Panc1 (cell line): ENCODE results near the gene GLB1L. TPM values are rescaled to one million over a fixed set of nuclear protein-coding genes. Genes with fewer than 3 reads are reported as not detected.

Experiments
- ATAC-seq: fragments of 200-7000 bp; cut with Tn5 transposase; 2 replicates; pipeline ENCODE4 v1.9.1; 2020; ENCODE audit warnings: mild to moderate bottlenecking, moderate library complexity
- BruUV-seq: library from RNA; stranded (reverse); fragments of 400-500 nt; replicated peaks from 2 replicates; lab custom pipeline; 2021; lab: Mats Ljungman, UMichigan
- CTCF ChIA-PET: fragments of 300-600 bp; sonication (Branson Sonifier 250); formaldehyde crosslinking; loops from one replicate; lab custom pipeline; 2022; ENCODE audit warnings: antibody characterized with exemption; lab: Charles Lee
- POLR2A ChIA-PET: fragments of 300-600 bp; sonication (Branson Sonifier 250); formaldehyde crosslinking; loops from one replicate; lab custom pipeline; 2022; ENCODE audit warnings: antibody characterized with exemption; lab: Charles Lee
- DNase-seq: peaks from one replicate; pipeline ENCODE4 v3.0.0-alpha.2; 2010; ENCODE audit warnings: low read depth, low spot score
- H3K27ac ChIP-seq: 2 replicates; pipeline ENCODE4 v1.5.1; 2011; ENCODE audit warnings: mild to moderate bottlenecking, low read length, inconsistent platforms
- H3K27me3 ChIP-seq: fragments of 200-500 bp; sonication (Bioruptor generic); 2 replicates; pipeline ENCODE4 v1.6.0; 2014; ENCODE audit warnings: low read length, inconsistent platforms; ENCODE audit not compliant: control insufficient read depth, insufficient read depth
- H3K36me3 ChIP-seq: fragments of 200-500 bp; sonication (Bioruptor generic); 2 replicates; pipeline ENCODE4 v1.5.1; 2014; ENCODE audit warnings: inconsistent platforms, mild to moderate bottlenecking, low read length, moderate library complexity; ENCODE audit not compliant: control insufficient read depth, insufficient read depth
- H3K4me1 ChIP-seq: 2 replicates; pipeline ENCODE4 v1.5.1; 2011; ENCODE audit warnings: inconsistent platforms, mild to moderate bottlenecking, low read length, moderate library complexity; ENCODE audit not compliant: control insufficient read depth, insufficient read depth
- H3K4me3 ChIP-seq, 2 experiments: 2 replicates each; pipeline ENCODE4 v1.5.1; 2011 to 2012; ENCODE audit warnings: low read depth in 2 of 2, low read length in 2 of 2, mild to moderate bottlenecking in 2 of 2, inconsistent platforms in 1 of 2, moderate library complexity in 1 of 2
- H3K9me3 ChIP-seq: fragments of 200-500 bp; sonication (Bioruptor generic); 2 replicates; pipeline ENCODE4 v1.5.1; 2014; ENCODE audit warnings: low read depth, mild to moderate bottlenecking, inconsistent platforms, low read length, moderate library complexity; ENCODE audit not compliant: control insufficient read depth, insufficient read depth
- CTCF ChIP-seq: fragments of 450-650 bp; IDR thresholded peaks from 2 replicates; pipeline ENCODE4 v1.5.1; 2017; ENCODE audit warnings: mild to moderate bottlenecking
- POLR2AphosphoS5 ChIP-seq: IDR thresholded peaks from 2 replicates; pipeline ENCODE4 v1.6.1; 2012; ENCODE audit warnings: mild to moderate bottlenecking, low read depth, low read length, moderate library complexity
- REST ChIP-seq, 2 experiments: IDR thresholded peaks; 2 replicates each; pipeline ENCODE4 v1.6.1; 2011 to 2012; ENCODE audit warnings: low read depth in 2 of 2, control low read depth in 1 of 2, low read length in 1 of 2, mild to moderate bottlenecking in 1 of 2, moderate library complexity in 1 of 2; ENCODE audit not compliant: insufficient read depth in 1 of 2
- SIN3A ChIP-seq: IDR thresholded peaks from 2 replicates; pipeline ENCODE4 v1.6.1; 2012; ENCODE audit warnings: low read depth, mild to moderate bottlenecking, low read length, moderate library complexity, borderline replicate concordance; ENCODE audit not compliant: insufficient read depth
- TCF7L2 ChIP-seq: IDR thresholded peaks from 2 replicates; pipeline ENCODE4 v1.6.1; 2011; ENCODE audit warnings: mild to moderate bottlenecking, low read depth, low read length, inconsistent platforms
- in situ Hi-C: cut with HindIII; loops from 2 replicates; pipeline ENCODE4 v1.10.0; 2016; ENCODE audit warnings: low sequenced_read_pairs, low pct_unique_long_range_greater_than_20kb
- intact Hi-C: fragments of 100-400 bp; cut with micrococcal nuclease; formaldehyde crosslinking; loops from one replicate; pipeline ENCODE4 v1.10.0; 2022; ENCODE audit not compliant: unreplicated experiment
- total RNA-seq: library from RNA; stranded (reverse); gene quantifications from one replicate; pipeline ENCODE4 v1.2.1, GENCODE V29; 2021; ENCODE audit not compliant: unreplicated experiment

Gene GLB1L
- total RNA-seq, 1 experiment from 2014 or later = 8.1 TPM

- intact Hi-C loops = loop anchor here (10.0 kb wide), 1 partner anchor 50 kb away; the partner anchor contains the start of gene NHEJ1
- Histone ChIP-seq H3K27ac (no peak overlapping the region), H3K27me3 (no peaks in the 10 kb centered on the region), H3K4me1 (peaks cover 10% of the 10 kb centered on the region), H3K4me3 (no peak overlapping the region), H3K9me3 (no peaks in the 10 kb centered on the region), H3K36me3 (0 out of 2 replicates have a peak, but pooled peaks cover 2% of the 10 kb centered on the region)
- no peak for DNase-seq
- no peak for ATAC-seq
- ChIA-PET CTCF (no interaction called here), POLR2A (no interaction called here)
- TF ChIP-seq TCF7L2 = no peak
- TF ChIP-seq CTCF = no peak
- TF ChIP-seq POLR2AphosphoS5 = no peak
- no peak for TF ChIP-seq SIN3A
- TF ChIP-seq REST (IDR thresholded peaks at IDR 0.05; ENCODE audit: insufficient read depth in 1 of 2, low read depth in 2 of 2, low read length in 1 of 2) = no peak
- in situ Hi-C loops = no loop called here
- BruUV-seq = no TSS peak
Measured at GRCh38 chr2:219214786-219215185, 30.5 kb downstream of the GLB1L start.

GRCh38 chr2:219214141-219214540, 31.1 kb downstream of the GLB1L start:
- peaks cover 7% of the 10 kb centered on the region for H3K4me1 ChIP-seq
- TSS peak; percentile 46 for BruUV-seq
- no peak overlapping the region for H3K4me3 ChIP-seq
- ChIA-PET POLR2A (no interaction called here), CTCF (no interaction called here)
- H3K9me3 ChIP-seq = no peaks in the 10 kb centered on the region
- ATAC-seq (no peak), DNase-seq (no peak)
- in situ Hi-C loops = no loop called here
- no peak for TF ChIP-seq TCF7L2
- TF ChIP-seq POLR2AphosphoS5 = no peak
- no peak for TF ChIP-seq CTCF
- intact Hi-C loops = loop anchor here (10.0 kb wide), 1 partner anchor 49 kb away; the partner anchor contains the start of gene NHEJ1
- 0 out of 2 replicates have a peak, but pooled peaks cover 2% of the 10 kb centered on the region for H3K36me3 ChIP-seq
- no peak overlapping the region for H3K27ac ChIP-seq
- no peaks in the 10 kb centered on the region for H3K27me3 ChIP-seq
